Measurements from ENCODE around the gene MGAT5B. TPM values are rescaled to one million over a fixed set of nuclear protein-coding genes. Genes with fewer than 3 reads are reported as not detected.

MGAT5B gene
- total and polyA plus RNA-seq, 5 donors: 0.05 to 0.12 TPM; not detected in 3

Other genes with a start within 250 kb of the MGAT5B start
- gene ST6GALNAC1, start 224.6 kb upstream of the MGAT5B start, total RNA-seq: 1 to 10 TPM; 2.4 to 5.0 (median 3.2) TPM
- 2.5 TPM for gene ST6GALNAC1, start 224.6 kb upstream of the MGAT5B start, polyA plus RNA-seq
- gene MXRA7, start 157.4 kb upstream of the MGAT5B start, total RNA-seq: 100 to 1,000 TPM; 461 to 558 (median 512) TPM
- 473 TPM for gene MXRA7, start 157.4 kb upstream of the MGAT5B start, polyA plus RNA-seq
- gene JMJD6, start 141.8 kb upstream of the MGAT5B start, total RNA-seq: 10 to 100 TPM; 44.7 to 58.8 (median 57.2) TPM
- gene JMJD6, start 141.8 kb upstream of the MGAT5B start, polyA plus RNA-seq: 36.7 TPM
- gene METTL23, start 141.6 kb upstream of the MGAT5B start, total RNA-seq: 10 to 100 TPM; 24.1 to 28.5 (median 25.6) TPM
- 32.5 TPM for gene METTL23, start 141.6 kb upstream of the MGAT5B start, polyA plus RNA-seq
- 100 to 1,000 TPM in 1 of 4 donors, 10 to 100 TPM in 3; 79.0 to 113 (median 91.3) TPM for gene SRSF2, start 131.1 kb upstream of the MGAT5B start, total RNA-seq
- 82.5 TPM for gene SRSF2, start 131.1 kb upstream of the MGAT5B start, polyA plus RNA-seq
- 10 to 100 TPM; 23.6 to 40.2 (median 31.5) TPM for gene MFSD11, start 130.3 kb upstream of the MGAT5B start, total RNA-seq
- 16.2 TPM for gene MFSD11, start 130.3 kb upstream of the MGAT5B start, polyA plus RNA-seq